ENCODE measurements around the gene SLC41A3. TPM values are rescaled to one million over a fixed set of nuclear protein-coding genes. Genes with fewer than 3 reads are reported as not detected.

The SLC41A3 gene
- total and polyA plus RNA-seq, 10 of the 15 experiments (the other 5 are each of a cell fraction or from before 2014, with no cell fraction given) = 8.3 to 29.5 (median 16.7) TPM

DNA sequence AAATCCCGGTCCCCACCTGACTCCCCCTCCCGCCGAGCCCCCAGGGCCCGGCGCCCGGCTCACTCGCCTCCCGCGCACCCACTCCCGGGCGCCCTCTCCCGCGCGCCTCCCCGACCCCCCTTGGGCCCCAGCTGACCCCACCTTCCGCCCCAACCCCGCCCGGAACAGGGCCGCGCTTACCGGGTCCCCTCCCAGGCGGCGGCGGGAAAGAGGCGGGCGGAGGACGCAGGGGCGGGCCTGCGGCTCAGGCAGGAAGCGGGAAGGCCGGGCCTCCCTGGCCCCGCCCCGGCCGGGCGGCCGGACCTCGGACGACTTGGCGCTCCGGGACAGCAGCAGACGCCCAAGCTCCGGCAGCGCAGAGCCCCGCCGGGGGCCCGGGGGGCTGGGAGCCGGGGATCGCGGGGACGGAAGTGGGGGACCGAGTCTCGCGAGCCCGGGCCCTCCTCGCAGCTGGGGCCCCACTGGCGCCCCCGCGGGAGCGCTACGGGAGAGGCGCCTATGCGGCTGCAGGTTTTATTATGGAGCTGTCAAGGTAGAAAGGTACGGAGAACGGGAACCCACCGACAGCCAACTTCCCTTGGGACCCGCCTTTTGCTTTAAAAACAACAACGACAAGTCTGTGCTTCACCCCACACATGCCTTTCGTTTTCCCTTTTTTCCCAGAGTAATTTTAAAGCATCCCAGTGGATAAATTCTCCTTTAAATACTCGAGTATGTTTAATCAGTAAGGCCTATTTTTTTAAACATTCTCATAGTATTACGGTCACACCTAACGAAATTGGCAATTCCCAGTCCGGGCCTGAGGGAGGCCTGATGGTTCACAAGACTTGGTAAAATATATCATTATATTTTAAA is at the start of gene SLC41A3 (continued):
- TF ChIP-seq, protein P1, sequence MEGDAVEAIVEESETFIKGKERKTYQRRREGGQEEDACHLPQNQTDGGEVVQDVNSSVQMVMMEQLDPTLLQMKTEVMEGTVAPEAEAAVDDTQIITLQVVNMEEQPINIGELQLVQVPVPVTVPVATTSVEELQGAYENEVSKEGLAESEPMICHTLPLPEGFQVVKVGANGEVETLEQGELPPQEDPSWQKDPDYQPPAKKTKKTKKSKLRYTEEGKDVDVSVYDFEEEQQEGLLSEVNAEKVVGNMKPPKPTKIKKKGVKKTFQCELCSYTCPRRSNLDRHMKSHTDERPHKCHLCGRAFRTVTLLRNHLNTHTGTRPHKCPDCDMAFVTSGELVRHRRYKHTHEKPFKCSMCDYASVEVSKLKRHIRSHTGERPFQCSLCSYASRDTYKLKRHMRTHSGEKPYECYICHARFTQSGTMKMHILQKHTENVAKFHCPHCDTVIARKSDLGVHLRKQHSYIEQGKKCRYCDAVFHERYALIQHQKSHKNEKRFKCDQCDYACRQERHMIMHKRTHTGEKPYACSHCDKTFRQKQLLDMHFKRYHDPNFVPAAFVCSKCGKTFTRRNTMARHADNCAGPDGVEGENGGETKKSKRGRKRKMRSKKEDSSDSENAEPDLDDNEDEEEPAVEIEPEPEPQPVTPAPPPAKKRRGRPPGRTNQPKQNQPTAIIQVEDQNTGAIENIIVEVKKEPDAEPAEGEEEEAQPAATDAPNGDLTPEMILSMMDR (IDR thresholded peaks at IDR 0.05 in 2 of 3, conservative IDR thresholded peaks at IDR 0.05 in 1 of 3; ENCODE audit: control insufficient read depth in 2 of 3, extremely low read depth in 1 of 3, insufficient read depth in 1 of 3, low read depth in 3 of 3, low read length in 3 of 3) = peak; percentile 41 to 54 (median 41); a peak in 5 of 6 replicates
- no peak for TF ChIP-seq ZNF207 (IDR thresholded peaks at IDR 0.05; ENCODE audit: borderline replicate concordance)
- TF ChIP-seq EP300 (IDR thresholded peaks at IDR 0.05; ENCODE audit: borderline replicate concordance in 1 of 2, control insufficient read depth in 1 of 2, low read depth in 2 of 2, low read length in 2 of 2) = no peak
- TF ChIP-seq RBBP5 (conservative IDR thresholded peaks at IDR 0.05) = no peak
- no peak for TF ChIP-seq MTA2 (IDR thresholded peaks at IDR 0.05; ENCODE audit: low read depth)
- no peak for TF ChIP-seq HDAC6 (IDR thresholded peaks at IDR 0.05; ENCODE audit: unreplicated experiment)
- TF ChIP-seq LARP7 (IDR thresholded peaks at IDR 0.05) = peak; percentile 72; the same call in 1 of the 2 replicates
- no peak for TF ChIP-seq MXI1 (IDR thresholded peaks at IDR 0.05; ENCODE audit: low read depth, low read length)
- TF ChIP-seq STAT1 (conservative IDR thresholded peaks at IDR 0.05) = 0 out of 2 replicates have a peak, but pooled peaks have one; percentile 35
- no peak for TF ChIP-seq BMI1 (IDR thresholded peaks at IDR 0.05; ENCODE audit: borderline replicate concordance)
- no peak for TF ChIP-seq MYC (IDR thresholded peaks at IDR 0.05; ENCODE audit: insufficient read depth, insufficient read length, insufficient replicate concordance, low read length, severe bottlenecking)
- TF ChIP-seq DPF2 (IDR thresholded peaks at IDR 0.05) = peak; percentile 53; the same call in 1 of the 2 replicates
- no peak for TF ChIP-seq CBFB (IDR thresholded peaks at IDR 0.05; ENCODE audit: low read depth)
- no peak for TF ChIP-seq NFIC (IDR thresholded peaks at IDR 0.05; ENCODE audit: low read depth, low read length)
- peak; percentile 31 for TF ChIP-seq SP1 (IDR thresholded peaks at IDR 0.05; ENCODE audit: low read depth, low read length)
- peak; percentile 61; the same call in 1 of the 2 replicates for TF ChIP-seq SMARCA5 (IDR thresholded peaks at IDR 0.05)
- TF ChIP-seq SRF (IDR thresholded peaks at IDR 0.05; ENCODE audit: low read depth in 2 of 2, low read length in 2 of 2) = no peak
- TF ChIP-seq, protein P2, sequence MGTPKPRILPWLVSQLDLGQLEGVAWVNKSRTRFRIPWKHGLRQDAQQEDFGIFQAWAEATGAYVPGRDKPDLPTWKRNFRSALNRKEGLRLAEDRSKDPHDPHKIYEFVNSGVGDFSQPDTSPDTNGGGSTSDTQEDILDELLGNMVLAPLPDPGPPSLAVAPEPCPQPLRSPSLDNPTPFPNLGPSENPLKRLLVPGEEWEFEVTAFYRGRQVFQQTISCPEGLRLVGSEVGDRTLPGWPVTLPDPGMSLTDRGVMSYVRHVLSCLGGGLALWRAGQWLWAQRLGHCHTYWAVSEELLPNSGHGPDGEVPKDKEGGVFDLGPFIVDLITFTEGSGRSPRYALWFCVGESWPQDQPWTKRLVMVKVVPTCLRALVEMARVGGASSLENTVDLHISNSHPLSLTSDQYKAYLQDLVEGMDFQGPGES (IDR thresholded peaks at IDR 0.05) = no peak
- no peak for TF ChIP-seq STAT3 (IDR thresholded peaks at IDR 0.05; ENCODE audit: low read depth, low read length)
- peak; percentile 68; the same call in 1 of the 2 replicates for TF ChIP-seq TCF3 (IDR thresholded peaks at IDR 0.05; ENCODE audit: borderline replicate concordance, insufficient read depth, low read depth, low read length)
- peak in 1 of 2 experiments; percentile 55; a peak in 2 of 4 replicates for TF ChIP-seq BHLHE40 (IDR thresholded peaks at IDR 0.05; ENCODE audit: borderline replicate concordance in 1 of 2, low read depth in 2 of 2, low read length in 1 of 2)
- TF ChIP-seq CREB1 (IDR thresholded peaks at IDR 0.05; ENCODE audit: low read depth) = no peak
- no peak for TF ChIP-seq ETV6 (conservative IDR thresholded peaks at IDR 0.05 in 1 of 2, IDR thresholded peaks at IDR 0.05 in 1 of 2; ENCODE audit: borderline replicate concordance in 1 of 2, low read depth in 1 of 2)
- peak in 1 of 2 experiments; percentile 29; a peak in 1 of 4 replicates for TF ChIP-seq IKZF2 (IDR thresholded peaks at IDR 0.05)
- TF ChIP-seq RAD51 (IDR thresholded peaks at IDR 0.05) = no peak
- no peak for TF ChIP-seq TBL1XR1 (IDR thresholded peaks at IDR 0.05; ENCODE audit: low read depth, low read length)
- TF ChIP-seq ESRRA (IDR thresholded peaks at IDR 0.05; ENCODE audit: low read length) = no peak
- TF ChIP-seq POLR2A (IDR thresholded peaks at IDR 0.05; ENCODE audit: low read depth, low read length) = peak; percentile 67
- no peak for TF ChIP-seq MEF2B (IDR thresholded peaks at IDR 0.05; ENCODE audit: partially characterized antibody, poor library complexity, severe bottlenecking)
